Sigmoid colon (tissue), 7 donors: ENCODE measurements around the gene TNS2. TPM values are rescaled to one million over a fixed set of nuclear protein-coding genes. Genes with fewer than 3 reads are reported as not detected.
A peak's percentile ranks its signal among the peaks of the same experiment; 100 is the strongest.

Experiments used
- DNase-seq: peaks from one replicate; pipeline ENCODE4 v3.0.0-alpha.2; 2019
- H3K27ac ChIP-seq, 4 donors: fragments of 200-600 bp; sonication (generic); one replicate each; pipeline ENCODE4 v1.5.1; 2016 to 2019; ENCODE audit warnings: mild to moderate bottlenecking in 1 of 4
- H3K27me3 ChIP-seq, 3 donors: fragments of 200-600 bp; sonication (generic); one replicate each; pipeline ENCODE4 v1.5.1; 2019; ENCODE audit warnings: mild to moderate bottlenecking in 1 of 3
- H3K36me3 ChIP-seq, 4 donors: fragments of 200-600 bp; sonication (generic); one replicate each; pipeline ENCODE4 v1.5.1; 2016 to 2019
- H3K4me1 ChIP-seq, 4 donors: fragments of 200-600 bp; sonication (generic); one replicate each; pipeline ENCODE4 v1.5.1; 2017 to 2019
- H3K4me3 ChIP-seq, 4 donors: fragments of 200-600 bp; sonication (generic); one replicate each; pipeline ENCODE4 v1.5.1; 2017 to 2019; ENCODE audit warnings: mild to moderate bottlenecking in 2 of 4, moderate library complexity in 1 of 4
- H3K9me3 ChIP-seq, 4 donors: fragments of 200-600 bp in 3 of 4; sonication (generic) in 3 of 4; one replicate each; pipeline versions ENCODE4 v1.5.1 to v1.6.1; 2013 to 2019
- CTCF ChIP-seq, 4 experiments: fragments of 450-650 bp in 3 of 4; fragments of 200-600 bp in 1 of 4; IDR thresholded peaks; one replicate each; pipeline ENCODE4 v1.5.1; 2016 to 2019; ENCODE audit warnings: antibody characterized with exemption in 4 of 4, mild to moderate bottlenecking in 3 of 4, moderate library complexity in 2 of 4
- EP300 ChIP-seq, 4 donors: sonication (generic); formaldehyde crosslinking; IDR thresholded peaks; one replicate each; pipeline ENCODE4 v1.6.1; 2017; ENCODE audit warnings: antibody characterized with exemption in 4 of 4
- POLR2A ChIP-seq, 2 donors: fragments of 450-650 bp; IDR thresholded peaks; one replicate each; pipeline ENCODE4 v1.6.1; 2016; ENCODE audit warnings: antibody characterized with exemption in 2 of 2, mild to moderate bottlenecking in 2 of 2, moderate library complexity in 2 of 2
- POLR2AphosphoS5 ChIP-seq, 4 donors: sonication (generic); formaldehyde crosslinking; IDR thresholded peaks; one replicate each; pipeline ENCODE4 v1.6.1; 2017; ENCODE audit warnings: antibody characterized with exemption in 4 of 4
- WGBS, 2 donors: extraction: QIAGEN DNeasy Blood & Tissue Kit; methylation state at CpG; one replicate each; pipeline ENCODE4 v1.1.7; 2013; 5-methylcytosine and 5-hydroxymethylcytosine counted together
- intact Hi-C: fragments of 100-400 bp; cut with DNase I; formaldehyde crosslinking; loops from one replicate; pipeline ENCODE4 v1.15.1; 2023
- polyA plus RNA-seq, 3 donors: library from polyadenylated mRNA; stranded (reverse); fragments of 200-250 nt; gene quantifications; one replicate each; pipeline ENCODE4 v1.2.3, GENCODE V29; 2013
- total RNA-seq, 4 donors: library from RNA; depleted of rRNA; stranded (reverse); fragments of >200 nt; gene quantifications; one replicate each; pipeline ENCODE4 v1.1.0, GENCODE V29; 2016
- donor health status: healthy with polysubstance abuse.
- donor health status: Bipolar disorder and iron deficiency.
- donor health status: healthy.

The TNS2 gene
- 100 to 1,000 TPM; 109 to 117 (median 113) TPM for total RNA-seq
- polyA plus RNA-seq: 10 to 100 TPM; 12.5 to 60.1 (median 47.4) TPM

- peaks cover 0 to 91% (median 87%) of the 10 kb centered on the region in 4 donors for H3K4me1 ChIP-seq
- 22 to 44% methylated on average over 20 of the region's 20 CpGs for WGBS, 2 donors
- peak; percentile 95 for DNase-seq
Measured at GRCh38 chr12:53049571-53050318, at the start of gene TNS2. Gene TNS2, plus strand, starts transcription at chr12:53050065. Its CDS starts 121 bp downstream, at chr12:53050186.

GRCh38 chr12:53004178-53004577 lies 45.7 kb upstream of the TNS2 start:
- Histone ChIP-seq H3K27me3 (no peaks in the 10 kb centered on the region), H3K4me1 (peaks cover 0 to 31% (median 30%) of the 10 kb centered on the region in 4 donors), H3K27ac (no peak overlapping the region), H3K9me3 (no peaks in the 10 kb centered on the region), H3K4me3 (no peak overlapping the region), H3K36me3 (no peaks in the 10 kb centered on the region)
- no peak for DNase-seq
- 83 to 87% methylated on average over 5 of the region's 5 CpGs for WGBS, 2 donors
- intact Hi-C loops: no loop called here
- TF ChIP-seq CTCF (IDR thresholded peaks at IDR 0.05) (no peak), POLR2AphosphoS5 (IDR thresholded peaks at IDR 0.05) (no peak), EP300 (IDR thresholded peaks at IDR 0.05) (no peak), POLR2A (IDR thresholded peaks at IDR 0.05) (no peak)

More at GRCh38 chr12:53049571-53050318, at the start of gene TNS2:
- Histone ChIP-seq H3K36me3 (peaks cover 0 to 9% (median 0%) of the 10 kb centered on the region in 4 donors), H3K9me3 (no peaks in the 10 kb centered on the region), H3K27ac (peak within 1 kb of the TSS; percentile 97 to 100 (median 98)), H3K27me3 (no peaks in the 10 kb centered on the region), H3K4me3 (peak within 1 kb of the TSS; percentile 51 to 74 (median 61))
- peak; percentile 38 to 54 for TF ChIP-seq POLR2A (IDR thresholded peaks at IDR 0.05)
- TF ChIP-seq EP300 (IDR thresholded peaks at IDR 0.05): peak in 1 of 4 donors; percentile 64
- no peak for TF ChIP-seq CTCF (IDR thresholded peaks at IDR 0.05)
- peak; percentile 44 to 74 (median 56) for TF ChIP-seq POLR2AphosphoS5 (IDR thresholded peaks at IDR 0.05)
- intact Hi-C loops: loop anchor here (2.0 to 5.0 kb wide), 2 partner anchors 29 to 453 kb away; partner anchors contain the start of genes SPRYD3 and TARBP2

GRCh38 chr12:53004582-53004981 lies 45.3 kb upstream of the TNS2 start:
- 86 to 88% methylated on average over 2 of the region's 2 CpGs for WGBS, 2 donors
- no peaks in the 10 kb centered on the region for H3K27me3 ChIP-seq
- DNase-seq: no peak
- peaks cover 0 to 35% (median 33%) of the 10 kb centered on the region in 4 donors for H3K4me1 ChIP-seq
- intact Hi-C loops: no loop called here
- H3K9me3 ChIP-seq: no peaks in the 10 kb centered on the region
- TF ChIP-seq POLR2AphosphoS5 (IDR thresholded peaks at IDR 0.05) (no peak), POLR2A (IDR thresholded peaks at IDR 0.05) (no peak)
- H3K4me3 ChIP-seq: no peak overlapping the region
- no peak overlapping the region for H3K27ac ChIP-seq
- no peaks in the 10 kb centered on the region for H3K36me3 ChIP-seq

- Histone ChIP-seq H3K36me3 (no peaks in the 10 kb centered on the region), H3K4me1 (peaks cover 0 to 42% (median 40%) of the 10 kb centered on the region in 4 donors), H3K9me3 (no peaks in the 10 kb centered on the region), H3K27ac (peak overlapping the region; percentile 92 to 96 (median 94)), H3K4me3 (peak overlapping the region; percentile 82 to 97 (median 88)), H3K27me3 (no peaks in the 10 kb centered on the region)
- DNase-seq: peak; percentile 68
- intact Hi-C loops: no loop called here
- TF ChIP-seq EP300 (IDR thresholded peaks at IDR 0.05) (no peak), POLR2A (IDR thresholded peaks at IDR 0.05) (peak in 1 of 2 donors; percentile 26)
- 12 to 22% methylated on average over 28 of the region's 28 CpGs for WGBS, 2 donors
Measured at GRCh38 chr12:53005215-53005985, 44.5 kb upstream of the TNS2 start.

- Histone ChIP-seq H3K4me1 (peaks cover 0 to 49% (median 42%) of the 10 kb centered on the region in 4 donors), H3K27me3 (no peaks in the 10 kb centered on the region), H3K9me3 (no peaks in the 10 kb centered on the region), H3K27ac (peak within 1 kb of the TSS; percentile 92 to 96 (median 94)), H3K4me3 (peak within 1 kb of the TSS; percentile 82 to 97 (median 88)), H3K36me3 (no peaks in the 10 kb centered on the region)
- intact Hi-C loops: no loop called here
- WGBS, 2 donors: 0% methylated on average over 64 of the region's 64 CpGs
- peak; percentile 100 for DNase-seq
- TF ChIP-seq CTCF (IDR thresholded peaks at IDR 0.05) (no peak), POLR2AphosphoS5 (IDR thresholded peaks at IDR 0.05) (peak; percentile 85 to 94 (median 90)), POLR2A (IDR thresholded peaks at IDR 0.05) (peak; percentile 74), EP300 (IDR thresholded peaks at IDR 0.05) (peak in 2 of 4 donors; percentile 41 to 97)
Measured at GRCh38 chr12:53005986-53006809, 43.7 kb upstream of the TNS2 start, which contains the start of gene EIF4B. Gene EIF4B, plus strand, starts transcription at chr12:53006456. Its CDS starts 28 bp downstream, at chr12:53006484.
